GM12878 (cell line): Measurements from ENCODE around the gene MRPS15. TPM values are rescaled to one million over a fixed set of nuclear protein-coding genes. Genes with fewer than 3 reads are reported as not detected.

Source experiments
- ATAC-seq: fragments of 200-7000 bp; cut with Tn5 transposase; 3 replicates; pipeline ENCODE4 v1.9.1; 2020; ENCODE audit warnings: mild to moderate bottlenecking, moderate library complexity
- BruUV-seq: library from RNA; stranded (reverse); fragments of 400-500 nt; replicated peaks from 2 replicates; lab custom pipeline; 2021; lab: Mats Ljungman, UMichigan
- CTCF ChIA-PET: fragments of 300-600 bp; sonication (Branson Sonifier 250); formaldehyde crosslinking; extraction: SDS; loops from one replicate; lab custom pipeline; 2021; ENCODE audit warnings: inconsistent platforms; lab: Yijun Ruan, JAX
- POLR2A ChIA-PET: fragments of 350-600 bp; formaldehyde crosslinking; extraction: SDS; loops from one replicate; lab custom pipeline; 2021; ENCODE audit warnings: inconsistent platforms; lab: Charles Lee
- RAD21 ChIA-PET: fragments of 300-600 bp; sonication (Branson Sonifier 250); formaldehyde crosslinking; loops from one replicate; lab custom pipeline; 2023; ENCODE audit warnings: antibody characterized with exemption; ENCODE audit not compliant: unreplicated experiment; lab: Charles Lee
- SMC1A ChIA-PET: fragments of 300-600 bp; sonication (Branson Sonifier 250); formaldehyde crosslinking; loops from one replicate; lab custom pipeline; 2023; ENCODE audit not compliant: unreplicated experiment, uncharacterized antibody; lab: Charles Lee
- DNase-seq: peaks from one replicate; pipeline ENCODE4 v3.0.0-alpha.2; 2011; ENCODE audit warnings: low read depth, low spot score
- FAIRE-seq: peaks from 3 replicates; lab custom pipeline; 2011; peaks lifted over from hg19 to GRCh38; lab: Jason Lieb, UNC
- H2AFZ ChIP-seq: 2 replicates; pipeline ENCODE4 v1.6.0; 2011; ENCODE audit warnings: low read depth, low read length, control low read depth; ENCODE audit not compliant: control insufficient read depth
- H3K27ac ChIP-seq: 2 replicates; pipeline ENCODE4 v1.5.1; 2011; ENCODE audit warnings: control low read depth; ENCODE audit not compliant: control insufficient read depth, insufficient read depth
- H3K27me3 ChIP-seq, 2 experiments: replicated peaks in 1 of 2; 2 replicates each; pipeline versions ENCODE4 v1.6.0 to v1.6.1; 2011; ENCODE audit warnings: low read length in 1 of 2; ENCODE audit not compliant: control insufficient read depth in 2 of 2, insufficient read depth in 2 of 2
- H3K36me3 ChIP-seq, 2 experiments: 2 replicates each; pipeline ENCODE4 v1.5.1; 2011; ENCODE audit warnings: low read length in 1 of 2; ENCODE audit not compliant: control insufficient read depth in 2 of 2, insufficient read depth in 2 of 2
- H3K4me1 ChIP-seq: 2 replicates; pipeline ENCODE4 v1.6.1; 2011; ENCODE audit warnings: mild to moderate bottlenecking, low read length, moderate library complexity, mixed read lengths; ENCODE audit not compliant: control insufficient read depth, insufficient read depth
- H3K4me2 ChIP-seq: 2 replicates; pipeline ENCODE4 v1.6.0; 2011; ENCODE audit warnings: control low read depth; ENCODE audit not compliant: control insufficient read depth, insufficient read depth
- H3K4me3 ChIP-seq: fragments of 200-600 bp; sonication (generic); 2 replicates; pipeline ENCODE4 v1.5.1; 2016
- H3K79me2 ChIP-seq: 2 replicates; pipeline ENCODE4 v1.6.0; 2011; ENCODE audit warnings: low read length; ENCODE audit not compliant: control insufficient read depth, insufficient read depth
- H3K9ac ChIP-seq: 2 replicates; pipeline ENCODE4 v1.8.0; 2011; ENCODE audit warnings: low read length, control low read depth, mixed read lengths; ENCODE audit not compliant: control insufficient read depth, insufficient read depth
- H3K9me3 ChIP-seq: replicated peaks from 3 replicates; pipeline ENCODE4 v1.5.1; 2011; ENCODE audit warnings: mild to moderate bottlenecking, low read length; ENCODE audit not compliant: control insufficient read depth, insufficient read depth
- H4K20me1 ChIP-seq: 2 replicates; pipeline ENCODE4 v1.6.0; 2011; ENCODE audit not compliant: control insufficient read depth, insufficient read depth
- ATF2 ChIP-seq: IDR thresholded peaks from 2 replicates; pipeline ENCODE4 v1.6.1; 2012; ENCODE audit warnings: low read length, inconsistent platforms
- BCL11A ChIP-seq: IDR thresholded peaks from 2 replicates; pipeline ENCODE4 v1.6.1; 2011; ENCODE audit warnings: low read depth, low read length
- BMI1 ChIP-seq: fragments of 450-650 bp; IDR thresholded peaks from 2 replicates; pipeline ENCODE4 v1.6.1; 2016; ENCODE audit warnings: mild to moderate bottlenecking, moderate library complexity, borderline replicate concordance
- CREM ChIP-seq: IDR thresholded peaks from 2 replicates; pipeline ENCODE4 v1.6.1; 2014; ENCODE audit warnings: antibody characterized with exemption, low read depth
- ESRRA ChIP-seq: IDR thresholded peaks from 2 replicates; pipeline ENCODE4 v1.6.1; 2012; ENCODE audit warnings: mild to moderate bottlenecking, low read length, improper control_type of control experiment
- FOXM1 ChIP-seq: IDR thresholded peaks from 2 replicates; pipeline ENCODE4 v1.6.1; 2012; ENCODE audit warnings: low read depth, mild to moderate bottlenecking, inconsistent platforms, low read length, moderate library complexity
- GATAD2B ChIP-seq: fragments of 450-650 bp; conservative IDR thresholded peaks from 2 replicates; pipeline ENCODE4 v1.6.1; 2017; ENCODE audit warnings: low read depth, mild to moderate bottlenecking, moderate library complexity
- HCFC1 ChIP-seq: fragments of 150-350 bp; IDR thresholded peaks from 2 replicates; pipeline ENCODE4 v1.6.1; 2014; ENCODE audit warnings: low read length
- MTA2 ChIP-seq: fragments of 450-650 bp; IDR thresholded peaks from 2 replicates; pipeline ENCODE4 v1.6.1; 2016; ENCODE audit warnings: low read depth, mild to moderate bottlenecking, moderate library complexity
- NFYB ChIP-seq: IDR thresholded peaks from 2 replicates; pipeline ENCODE4 v1.6.1; 2011; ENCODE audit warnings: low read depth, mild to moderate bottlenecking, low read length, improper control_type of control experiment, moderate library complexity; ENCODE audit not compliant: insufficient read depth
- PRDM15 ChIP-seq: fragments of 450-650 bp; formaldehyde crosslinking; IDR thresholded peaks from 2 replicates; pipeline ENCODE4 v1.4.0; 2020; ENCODE audit warnings: mild to moderate bottlenecking, moderate library complexity
- TARDBP ChIP-seq: IDR thresholded peaks from 2 replicates; pipeline ENCODE4 v1.6.1; 2016; ENCODE audit warnings: borderline replicate concordance
- YY1 ChIP-seq: IDR thresholded peaks from 2 replicates; pipeline ENCODE4 v1.6.1; 2011; ENCODE audit warnings: low read depth, mild to moderate bottlenecking, low read length
- WGBS: methylation state at CpG from one replicate; pipeline ENCODE4 v1.1.6; 2016; ENCODE audit warnings: low lambda C conversion rate; ENCODE audit not compliant: insufficient replicate concordance, insufficient coverage; ENCODE audit errors: missing lambda C conversion rate; 5-methylcytosine and 5-hydroxymethylcytosine counted together
- in situ Hi-C: fragments of 300-500 bp; cut with MboI; formaldehyde crosslinking; loops from 9 replicates; pipeline ENCODE4 v1.14.3; 2018; ENCODE audit warnings: mixed read lengths
- intact Hi-C: fragments of 100-400 bp; cut with micrococcal nuclease; formaldehyde crosslinking; loops from one replicate; pipeline ENCODE4 v1.14.2; 2022; ENCODE audit not compliant: unreplicated experiment
- polyA plus RNA-seq, 11 experiments: library from polyadenylated mRNA; depleted of rRNA in 4 of 11; unstranded in 6 of 11; stranded (reverse) in 5 of 11; fragments of >200 nt; fragmentation: Nextera tagmentation in 4 of 11; fragmentation: Illumina TruSeq in 1 of 11; extraction: Ambion mirVana in 4 of 11; extraction: Trizol in 1 of 11; gene quantifications; 1 replicate in 1 of 11; 2 replicates in 10 of 11; pipeline versions ENCODE4 v1.2.1 to v1.2.3, GENCODE V29; 2011 to 2016; ENCODE audit warnings: inconsistent platforms in 2 of 11, missing spikeins in 2 of 11, low read depth in 1 of 11
- total RNA-seq, 4 experiments: library from RNA; depleted of rRNA in 3 of 4; stranded (reverse); fragments of >200 nt in 3 of 4; fragmentation: Illumina TruSeq in 1 of 4; extraction: Trizol in 1 of 4; gene quantifications; 2 replicates each; pipeline versions ENCODE4 v1.2.1 to v1.2.3, GENCODE V29; 2013 to 2021

The MRPS15 gene
- total and polyA plus RNA-seq, 10 of the 15 experiments (the other 5 are each of a cell fraction or from before 2014, with no cell fraction given) = 41.1 to 207 (median 107) TPM

GRCh38 chr1:36453600-36454388 is 10.4 kb downstream of the MRPS15 start:
- H3K27ac ChIP-seq = no peak overlapping the region
- peaks cover 10 to 15% of the 10 kb centered on the region in 2 experiments for H3K36me3 ChIP-seq
- ChIA-PET CTCF (no interaction called here), POLR2A (no interaction called here), SMC1A (no interaction called here)
- H3K27me3 ChIP-seq = no peaks in the 10 kb centered on the region
- H3K4me3 ChIP-seq = no peak overlapping the region
- no peak for FAIRE-seq
- DNase-seq = no peak
- intact Hi-C loops (no loop called here), in situ Hi-C loops (no loop called here)
- no peak overlapping the region for H2AFZ ChIP-seq
- peaks cover 5% of the 10 kb centered on the region for H3K4me1 ChIP-seq
- H3K79me2 ChIP-seq = no peaks in the 10 kb centered on the region; the same call in 1 of the 2 replicates
- TF ChIP-seq CREM = no peak
- TF ChIP-seq BMI1 = no peak
- TF ChIP-seq, all 136 proteins: peak for 0
- no peaks in the 10 kb centered on the region for H4K20me1 ChIP-seq
- 97% methylated on average over 6 of the region's 6 CpGs for WGBS
- BruUV-seq = no TSS peak
- H3K4me2 ChIP-seq = no peak overlapping the region
- no peak for ATAC-seq
- no peaks in the 10 kb centered on the region for H3K9me3 ChIP-seq
- RAD21 ChIA-PET = no interaction called here
- no peak overlapping the region for H3K9ac ChIP-seq

- Histone ChIP-seq H3K27ac (no peak overlapping the region), H3K4me3 (no peak overlapping the region), H4K20me1 (no peaks in the 10 kb centered on the region), H3K9ac (no peak overlapping the region), H3K4me2 (no peak overlapping the region), H2AFZ (no peak overlapping the region), H3K4me1 (no peaks in the 10 kb centered on the region), H3K9me3 (no peaks in the 10 kb centered on the region), H3K36me3 (peaks cover 10 to 15% of the 10 kb centered on the region in 2 experiments), H3K79me2 (no peaks in the 10 kb centered on the region; the same call in 1 of the 2 replicates), H3K27me3 (no peaks in the 10 kb centered on the region)
- no peak for TF ChIP-seq ATF2
- TF ChIP-seq YY1 = no peak
- no peak for TF ChIP-seq BCL11A
- no peak for TF ChIP-seq MTA2
- TF ChIP-seq TARDBP = no peak
- no peak for TF ChIP-seq HCFC1
- TF ChIP-seq FOXM1 = no peak
- TF ChIP-seq ESRRA = no peak
- no peak for TF ChIP-seq NFYB
- TF ChIP-seq GATAD2B = no peak
- no peak for TF ChIP-seq PRDM15
- POLR2A ChIA-PET = no interaction called here
- CTCF ChIA-PET = no interaction called here
- FAIRE-seq (no peak), ATAC-seq (no peak), DNase-seq (no peak)
- no TSS peak for BruUV-seq
- WGBS = 100% methylated on average over 3 of the region's 3 CpGs
- RAD21 ChIA-PET = no interaction called here
- SMC1A ChIA-PET = no interaction called here
- intact Hi-C loops = no loop called here
- in situ Hi-C loops = no loop called here
Measured at GRCh38 chr1:36453051-36453450, 11.1 kb downstream of the MRPS15 start.
